PFSK-1 (cell line): ENCODE measurements around the gene ENSA.

Experiments used
- POLR2AphosphoS5 ChIP-seq: IDR thresholded peaks from 2 replicates; pipeline ENCODE4 v1.6.1; 2012; ENCODE audit warnings: low read depth, mild to moderate bottlenecking, control low read depth, low read length, moderate library complexity
- SIN3A ChIP-seq: IDR thresholded peaks from 2 replicates; pipeline ENCODE4 v1.6.1; 2012; ENCODE audit warnings: mild to moderate bottlenecking, low read length, moderate library complexity, borderline replicate concordance; ENCODE audit not compliant: insufficient read depth
- TAF1 ChIP-seq: IDR thresholded peaks from 2 replicates; pipeline ENCODE4 v1.6.1; 2012; ENCODE audit warnings: low read length, control low read depth, borderline replicate concordance; ENCODE audit not compliant: insufficient read depth

GRCh38 chr1:150662811-150663210 is 33.4 kb upstream of the ENSA start:
- TF ChIP-seq POLR2AphosphoS5 (no peak), TAF1 (no peak), SIN3A (no peak)
